Stimulated activated naive CD8-positive, alpha-beta T cell treated with anti-CD3 and anti-CD28 coated beads, Interleukin-15, Interleukin-2, amounts not matched to agents 100 ng/mL and 50 ng/mL, for 24 hours (primary cell): ENCODE results near the gene BCL7A.
A peak's percentile ranks its signal among the peaks of the same experiment; 100 is the strongest.
"Not testable (repeated sequence)": the region's sequence is repeated elsewhere in the genome, so short reads cannot be mapped to it uniquely, and the experiment has no call there.

ENCODE experiments used
- H3K27ac Mint-ChIP-seq: one replicate; pipeline ENCODE4 v1.8.0; 2021; ENCODE audit warnings: mild to moderate bottlenecking, mixed read lengths
- H3K27me3 Mint-ChIP-seq: one replicate; pipeline ENCODE4 v1.8.0; 2021; ENCODE audit warnings: mixed read lengths
- H3K36me3 Mint-ChIP-seq: one replicate; pipeline ENCODE4 v1.8.0; 2021; ENCODE audit warnings: low read depth, mixed read lengths
- H3K4me1 Mint-ChIP-seq: one replicate; pipeline ENCODE4 v1.8.0; 2021; ENCODE audit warnings: low read depth, mixed read lengths
- H3K4me3 Mint-ChIP-seq: one replicate; pipeline ENCODE4 v1.8.0; 2021; ENCODE audit warnings: mild to moderate bottlenecking, mixed read lengths
- H3K9me3 Mint-ChIP-seq: one replicate; pipeline ENCODE4 v1.8.0; 2021; ENCODE audit warnings: mixed read lengths

The BCL7A gene

DNA sequence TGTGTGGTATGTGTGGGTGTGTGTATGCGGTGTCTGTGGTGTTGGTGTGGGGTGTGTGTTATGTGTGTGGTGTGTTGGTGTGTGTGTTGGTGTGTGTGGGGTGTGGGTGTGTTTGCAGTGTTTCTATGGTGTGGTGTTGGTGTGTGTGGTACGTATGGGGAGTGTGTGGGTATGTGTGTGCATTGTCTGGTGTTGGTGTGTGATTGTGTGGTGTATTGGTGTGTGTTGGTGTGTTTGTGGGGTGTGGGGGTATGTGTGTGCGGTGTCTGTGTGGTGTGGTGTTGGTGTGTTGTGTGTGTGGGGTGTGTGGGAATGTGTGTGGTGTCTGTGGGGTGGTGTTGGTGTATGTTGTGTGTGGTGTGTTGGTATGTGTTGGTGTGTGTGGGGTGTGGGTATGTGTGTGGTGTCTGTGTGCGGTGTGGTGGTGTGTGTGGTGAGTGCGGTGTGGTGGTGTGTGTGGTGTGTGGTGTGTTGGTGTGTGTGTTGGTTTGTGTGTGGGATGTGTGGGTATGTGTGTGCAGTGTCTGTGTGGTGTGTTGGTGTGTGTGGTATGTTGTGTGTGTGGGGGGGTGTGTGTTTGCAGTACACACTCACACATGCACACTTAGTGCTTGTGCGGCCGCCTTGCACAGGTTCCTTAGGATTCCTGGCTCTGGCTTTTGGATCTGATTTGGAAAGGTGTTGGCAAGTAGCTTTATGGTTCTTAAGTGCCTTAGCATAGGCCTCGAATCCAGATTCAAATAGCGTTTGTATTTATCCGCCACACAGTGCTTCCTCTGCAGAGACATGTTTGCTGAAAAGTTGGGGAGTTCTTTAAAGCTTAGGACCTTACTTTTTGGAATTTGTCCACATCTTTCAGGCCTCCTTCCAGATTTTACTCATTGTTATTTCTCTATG lies 73.3 kb downstream of the BCL7A start:
- H3K4me3 Mint-ChIP-seq, result no peak overlapping the region
- H3K36me3 Mint-ChIP-seq, result peaks cover 13% of the 10 kb centered on the region
- H3K27me3 Mint-ChIP-seq, result no peaks in the 10 kb centered on the region
- peaks cover 39% of the 10 kb centered on the region for H3K4me1 Mint-ChIP-seq
- H3K9me3 Mint-ChIP-seq, result no peaks in the 10 kb centered on the region
- H3K27ac Mint-ChIP-seq, result no peak overlapping the region

GRCh38 chr12:122096014-122096413 lies 74.3 kb downstream of the BCL7A start:
- H3K4me1 Mint-ChIP-seq, result peaks cover 49% of the 10 kb centered on the region
- H3K9me3 Mint-ChIP-seq, result no peaks in the 10 kb centered on the region
- no peak overlapping the region for H3K4me3 Mint-ChIP-seq
- no peaks in the 10 kb centered on the region for H3K27me3 Mint-ChIP-seq
- peaks cover 8% of the 10 kb centered on the region for H3K36me3 Mint-ChIP-seq
- peak overlapping the region; percentile 4 for H3K27ac Mint-ChIP-seq

GRCh38 chr12:122096591-122097149 lies 75.0 kb downstream of the BCL7A start:
- peaks cover 5% of the 10 kb centered on the region for H3K36me3 Mint-ChIP-seq
- peaks cover 55% of the 10 kb centered on the region for H3K4me1 Mint-ChIP-seq
- no peaks in the 10 kb centered on the region for H3K27me3 Mint-ChIP-seq
- H3K27ac Mint-ChIP-seq, result peak overlapping the region; percentile 70
- no peaks in the 10 kb centered on the region for H3K9me3 Mint-ChIP-seq
- H3K4me3 Mint-ChIP-seq, result no peak overlapping the region

- Mint-ChIP-seq H3K27me3 (no peaks in the 10 kb centered on the region), H3K4me1 (peaks cover 62% of the 10 kb centered on the region), H3K36me3 (peaks cover 3% of the 10 kb centered on the region), H3K9me3 (no peaks in the 10 kb centered on the region), H3K27ac (peak overlapping the region; percentile 73), H3K4me3 (peak overlapping the region; percentile 11)
Measured at GRCh38 chr12:122097584-122097926, 75.9 kb downstream of the BCL7A start.

GRCh38 chr12:122097927-122098756 lies 76.5 kb downstream of the BCL7A start:
- H3K27me3 Mint-ChIP-seq, result no peaks in the 10 kb centered on the region
- peak overlapping the region; percentile 11 for H3K4me3 Mint-ChIP-seq
- no peaks in the 10 kb centered on the region for H3K9me3 Mint-ChIP-seq
- H3K4me1 Mint-ChIP-seq, result peaks cover 66% of the 10 kb centered on the region
- H3K36me3 Mint-ChIP-seq, result peaks cover 7% of the 10 kb centered on the region
- H3K27ac Mint-ChIP-seq, result peak overlapping the region; percentile 73

DNA sequence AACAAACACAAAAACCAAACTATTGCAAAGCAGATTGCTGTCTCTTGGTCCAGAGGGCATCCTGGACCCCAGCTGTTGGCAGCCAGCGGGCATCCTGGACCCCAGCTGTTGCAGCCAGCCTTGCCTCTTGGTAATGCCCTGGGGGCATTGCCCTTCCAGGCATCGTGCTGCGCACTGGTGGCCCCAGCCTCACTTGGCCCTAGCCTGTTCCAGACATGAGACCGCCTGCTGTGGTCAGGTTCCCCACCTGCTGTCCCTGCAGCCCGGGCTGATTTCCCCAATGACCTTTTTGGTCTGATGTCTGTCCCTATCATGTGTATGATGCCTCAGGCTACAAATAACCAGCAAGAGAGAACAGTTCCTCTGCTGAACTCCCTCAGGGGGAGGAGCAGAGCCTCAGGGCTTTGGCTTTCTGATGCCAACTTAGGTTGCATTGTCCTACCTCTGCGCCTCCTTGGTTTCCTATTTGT lies 77.6 kb downstream of the BCL7A start:
- Mint-ChIP-seq H3K9me3 (no peaks in the 10 kb centered on the region), H3K27ac (peak overlapping the region; percentile 66), H3K36me3 (peaks cover 13% of the 10 kb centered on the region), H3K4me3 (no peak overlapping the region), H3K27me3 (no peaks in the 10 kb centered on the region), H3K4me1 (peaks cover 73% of the 10 kb centered on the region)

- Mint-ChIP-seq H3K36me3 (peaks cover 14% of the 10 kb centered on the region), H3K4me1 (peaks cover 78% of the 10 kb centered on the region), H3K4me3 (no peak overlapping the region), H3K9me3 (no peaks in the 10 kb centered on the region), H3K27me3 (no peaks in the 10 kb centered on the region), H3K27ac (peak overlapping the region; percentile 66)
Measured at GRCh38 chr12:122099856-122100255, 78.2 kb downstream of the BCL7A start.

DNA sequence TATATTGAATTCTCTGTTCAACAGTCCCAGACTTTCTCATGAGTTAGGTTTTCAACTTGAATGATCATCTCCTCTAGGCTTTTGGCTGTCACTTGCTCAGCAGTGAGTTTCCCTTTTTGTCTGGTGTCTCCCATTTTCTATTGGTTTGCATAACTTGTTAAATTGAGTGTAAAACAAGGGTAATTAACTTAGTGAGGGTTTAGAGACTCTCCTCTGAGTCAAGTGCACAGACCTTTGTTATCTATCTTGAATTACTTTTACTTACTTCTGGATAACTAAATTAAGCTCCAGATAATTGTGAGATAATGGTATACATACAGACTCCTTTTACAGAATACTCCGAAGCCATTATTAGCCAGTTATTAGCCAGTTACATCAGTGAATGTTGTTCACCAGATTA lies 78.9 kb downstream of the BCL7A start:
- no peak overlapping the region for H3K27ac Mint-ChIP-seq
- H3K4me1 Mint-ChIP-seq, result peaks cover 85% of the 10 kb centered on the region
- no peaks in the 10 kb centered on the region for H3K9me3 Mint-ChIP-seq
- no peak overlapping the region for H3K4me3 Mint-ChIP-seq
- peaks cover 14% of the 10 kb centered on the region for H3K36me3 Mint-ChIP-seq
- H3K27me3 Mint-ChIP-seq, result no peaks in the 10 kb centered on the region

DNA sequence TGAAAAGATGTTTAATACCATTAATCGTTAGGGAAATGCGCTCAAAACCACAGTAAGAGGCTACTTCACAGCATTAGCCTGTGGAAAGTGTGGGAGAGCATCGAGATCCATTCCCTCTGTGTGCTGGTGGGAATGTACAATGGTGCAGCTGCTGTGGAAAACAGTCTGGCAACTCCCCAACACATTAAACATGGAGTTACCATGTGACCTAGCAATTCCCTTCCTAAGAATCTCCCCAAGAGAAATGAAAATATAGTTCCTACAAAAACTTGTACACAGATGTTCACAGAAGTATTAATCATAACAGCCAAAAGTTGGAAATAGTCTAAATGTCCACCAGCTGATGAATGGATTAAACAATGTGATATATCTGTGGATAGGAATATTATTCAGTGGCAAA lies 80.6 kb downstream of the BCL7A start:
- Mint-ChIP-seq H3K27me3 (no peaks in the 10 kb centered on the region), H3K9me3 (no peaks in the 10 kb centered on the region), H3K27ac (no peak overlapping the region), H3K4me3 (no peak overlapping the region), H3K36me3 (peaks cover 14% of the 10 kb centered on the region), H3K4me1 (peaks cover 90% of the 10 kb centered on the region)

DNA sequence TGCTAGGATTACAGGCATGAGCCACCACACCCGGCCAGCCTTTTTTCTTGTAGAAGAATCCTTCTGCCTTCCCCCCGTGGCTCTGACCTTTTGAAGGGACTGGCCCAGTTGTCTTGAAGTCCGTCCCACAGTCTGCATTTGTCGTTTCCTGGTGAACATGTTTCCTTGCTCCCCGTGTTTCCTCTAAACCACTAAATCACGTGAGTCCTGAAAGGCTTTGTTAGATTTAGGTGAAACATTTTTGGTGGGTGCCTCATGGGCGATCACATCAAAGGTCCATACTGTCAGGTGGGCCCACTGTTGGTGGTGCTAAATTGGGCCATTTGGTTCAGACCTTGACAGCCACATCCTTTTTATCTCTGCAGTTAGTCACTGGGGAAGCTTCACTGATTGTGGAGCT lies 83.2 kb downstream of the BCL7A start:
- no peaks in the 10 kb centered on the region for H3K9me3 Mint-ChIP-seq
- H3K36me3 Mint-ChIP-seq, result peaks cover 24% of the 10 kb centered on the region
- no peaks in the 10 kb centered on the region for H3K27me3 Mint-ChIP-seq
- peak overlapping the region; percentile 94 for H3K27ac Mint-ChIP-seq
- peaks cover 91% of the 10 kb centered on the region for H3K4me1 Mint-ChIP-seq
- peak overlapping the region; percentile 77 for H3K4me3 Mint-ChIP-seq

- peaks cover 28% of the 10 kb centered on the region for H3K36me3 Mint-ChIP-seq
- peak overlapping the region; percentile 77 for H3K4me3 Mint-ChIP-seq
Measured at GRCh38 chr12:122105496-122105895, 83.8 kb downstream of the BCL7A start.

GRCh38 chr12:122106843-122107242 lies 85.2 kb downstream of the BCL7A start:
- peaks cover 28% of the 10 kb centered on the region for H3K36me3 Mint-ChIP-seq
- no peaks in the 10 kb centered on the region for H3K27me3 Mint-ChIP-seq
- H3K27ac Mint-ChIP-seq, result peak overlapping the region; percentile 89
- no peaks in the 10 kb centered on the region for H3K9me3 Mint-ChIP-seq
- H3K4me3 Mint-ChIP-seq, result no peak overlapping the region
- peaks cover 87% of the 10 kb centered on the region for H3K4me1 Mint-ChIP-seq

More at GRCh38 chr12:122105496-122105895, 83.8 kb downstream of the BCL7A start:
- Mint-ChIP-seq H3K27ac (peak overlapping the region; percentile 94), H3K4me1 (peaks cover 89% of the 10 kb centered on the region)
- H3K27me3 Mint-ChIP-seq, H3K9me3 Mint-ChIP-seq: not testable (repeated sequence)

DNA sequence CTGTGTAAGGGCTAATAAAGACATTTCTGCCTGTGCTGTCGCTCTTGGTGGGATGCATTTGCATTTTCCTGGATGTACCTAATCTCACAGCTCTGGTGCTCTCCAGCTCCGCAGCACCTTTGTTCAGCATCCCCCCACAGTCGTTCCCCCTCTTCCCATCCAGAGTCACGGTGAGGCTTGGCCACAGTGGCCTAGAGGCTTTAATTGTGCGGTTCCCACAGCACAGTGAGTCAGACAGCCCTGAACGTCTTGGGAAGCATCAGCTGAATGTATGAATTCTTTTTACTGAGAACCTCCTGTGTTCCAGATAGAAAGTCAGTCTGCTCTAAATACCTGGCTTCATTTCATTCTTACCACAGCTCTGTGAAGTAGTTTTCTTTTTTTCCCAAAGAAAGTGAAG lies 85.6 kb downstream of the BCL7A start:
- Mint-ChIP-seq H3K4me3 (no peak overlapping the region), H3K27me3 (no peaks in the 10 kb centered on the region), H3K4me1 (peaks cover 88% of the 10 kb centered on the region), H3K9me3 (no peaks in the 10 kb centered on the region), H3K36me3 (peaks cover 27% of the 10 kb centered on the region), H3K27ac (peak overlapping the region; percentile 89)

- H3K4me3 Mint-ChIP-seq, result no peak overlapping the region
Measured at GRCh38 chr12:122111089-122111641, 89.5 kb downstream of the BCL7A start.

More at GRCh38 chr12:122111089-122111641, 89.5 kb downstream of the BCL7A start:
- Mint-ChIP-seq H3K9me3 (no peaks in the 10 kb centered on the region), H3K27ac (no peak overlapping the region), H3K4me1 (peaks cover 71% of the 10 kb centered on the region), H3K36me3 (peaks cover 14% of the 10 kb centered on the region), H3K27me3 (no peaks in the 10 kb centered on the region)
